Right atrium auricular region (tissue), 2 donors: ENCODE measurements around the gene IGF2R. TPM values are rescaled to one million over a fixed set of nuclear protein-coding genes. Genes with fewer than 3 reads are reported as not detected.

Experiments
- DNase-seq: peaks from one replicate; pipeline ENCODE4 v3.0.0-alpha.2; 2019; ENCODE audit warnings: low spot score
- H3K27ac ChIP-seq, 2 donors: fragments of 200-600 bp; sonication (generic); 1 replicate in 1 of 2; 2 replicates in 1 of 2; pipeline ENCODE4 v1.5.1; 2016 to 2019
- H3K27me3 ChIP-seq, 2 donors: fragments of 200-600 bp; sonication (generic); one replicate each; pipeline versions ENCODE4 v1.5.1 to v1.6.0; 2017 to 2019
- H3K36me3 ChIP-seq: fragments of 200-600 bp; sonication (generic); one replicate; pipeline ENCODE4 v1.5.1; 2016
- H3K4me1 ChIP-seq, 2 donors: fragments of 200-600 bp; sonication (generic); one replicate each; pipeline versions ENCODE4 v1.5.1 to v1.6.0; 2017 to 2019
- H3K4me3 ChIP-seq, 2 donors: fragments of 200-600 bp; sonication (generic); 1 replicate in 1 of 2; 2 replicates in 1 of 2; pipeline ENCODE4 v1.5.1; 2017 to 2019; ENCODE audit warnings: mild to moderate bottlenecking in 1 of 2, moderate library complexity in 1 of 2
- H3K9me3 ChIP-seq, 2 donors: fragments of 200-600 bp; sonication (generic); one replicate each; pipeline ENCODE4 v1.5.1; 2019
- total RNA-seq, 2 donors: library from RNA; depleted of rRNA; stranded (reverse); fragments of >200 nt; gene quantifications; one replicate each; pipeline ENCODE4 v1.1.0, GENCODE V29; 2016
- TF ChIP-seq, protein P1 (sequence below), 2 donors: fragments of 200-600 bp; sonication (generic); IDR thresholded peaks; one replicate each; pipeline ENCODE4 v1.5.1; 2019; ENCODE audit warnings: antibody characterized with exemption in 2 of 2

The IGF2R gene
- total RNA-seq, 2 donors from 2014 or later, result 47.9 to 48.9 TPM

DNA sequence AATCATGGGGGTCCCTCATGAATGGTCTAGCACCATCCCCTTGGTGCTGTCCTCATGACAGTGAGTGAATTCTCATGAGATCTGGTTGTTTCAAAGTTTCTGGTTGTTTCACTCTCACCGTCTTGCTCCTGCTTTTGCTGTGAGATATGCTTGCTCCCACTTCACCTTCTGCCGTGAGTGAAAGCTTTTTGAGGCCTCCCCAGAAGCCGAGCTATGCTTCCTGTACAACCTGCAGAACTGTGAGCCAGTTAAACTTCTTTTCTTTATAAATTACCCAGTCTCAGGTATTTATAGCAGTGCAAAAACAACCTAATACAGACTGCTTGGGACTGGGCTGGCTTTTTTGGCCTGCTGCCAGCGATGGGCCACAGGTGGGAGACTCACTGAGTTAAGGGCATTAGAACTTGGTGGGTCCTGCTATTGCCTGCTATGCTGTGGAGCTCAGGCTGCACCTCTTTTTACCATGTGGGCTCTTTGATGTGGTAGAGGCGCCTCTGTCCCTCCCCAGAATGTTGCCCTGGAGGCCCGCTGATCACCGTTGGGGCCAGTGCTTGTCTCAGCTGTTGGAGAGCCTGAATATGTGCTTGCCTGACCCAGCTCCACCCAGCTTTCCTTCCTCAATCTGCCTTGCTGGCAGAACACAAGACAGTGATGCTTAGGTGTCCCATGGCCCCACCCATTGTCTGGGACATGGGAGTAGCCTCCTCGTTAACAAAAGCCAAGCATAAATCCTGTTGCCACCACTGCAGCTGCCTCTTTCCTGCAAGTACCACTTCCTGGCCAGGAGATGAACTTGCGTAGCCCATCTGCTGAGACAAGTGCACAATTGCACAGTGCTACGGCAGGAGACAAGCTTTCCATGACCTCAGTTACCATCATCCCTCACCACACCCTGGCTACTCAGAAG, 47.1 kb downstream of the IGF2R start:
- TF ChIP-seq, protein P1, sequence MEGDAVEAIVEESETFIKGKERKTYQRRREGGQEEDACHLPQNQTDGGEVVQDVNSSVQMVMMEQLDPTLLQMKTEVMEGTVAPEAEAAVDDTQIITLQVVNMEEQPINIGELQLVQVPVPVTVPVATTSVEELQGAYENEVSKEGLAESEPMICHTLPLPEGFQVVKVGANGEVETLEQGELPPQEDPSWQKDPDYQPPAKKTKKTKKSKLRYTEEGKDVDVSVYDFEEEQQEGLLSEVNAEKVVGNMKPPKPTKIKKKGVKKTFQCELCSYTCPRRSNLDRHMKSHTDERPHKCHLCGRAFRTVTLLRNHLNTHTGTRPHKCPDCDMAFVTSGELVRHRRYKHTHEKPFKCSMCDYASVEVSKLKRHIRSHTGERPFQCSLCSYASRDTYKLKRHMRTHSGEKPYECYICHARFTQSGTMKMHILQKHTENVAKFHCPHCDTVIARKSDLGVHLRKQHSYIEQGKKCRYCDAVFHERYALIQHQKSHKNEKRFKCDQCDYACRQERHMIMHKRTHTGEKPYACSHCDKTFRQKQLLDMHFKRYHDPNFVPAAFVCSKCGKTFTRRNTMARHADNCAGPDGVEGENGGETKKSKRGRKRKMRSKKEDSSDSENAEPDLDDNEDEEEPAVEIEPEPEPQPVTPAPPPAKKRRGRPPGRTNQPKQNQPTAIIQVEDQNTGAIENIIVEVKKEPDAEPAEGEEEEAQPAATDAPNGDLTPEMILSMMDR (IDR thresholded peaks at IDR 0.05), result no peak
- H3K27me3 ChIP-seq, result no peaks in the 10 kb centered on the region
- H3K36me3 ChIP-seq, result peaks cover 13% of the 10 kb centered on the region
- H3K27ac ChIP-seq, result no peak overlapping the region
- H3K4me3 ChIP-seq, result no peak overlapping the region
- H3K9me3 ChIP-seq, result no peaks in the 10 kb centered on the region
- no peak for DNase-seq
- H3K4me1 ChIP-seq, result peaks cover 0 to 2% of the 10 kb centered on the region in 2 donors

DNA sequence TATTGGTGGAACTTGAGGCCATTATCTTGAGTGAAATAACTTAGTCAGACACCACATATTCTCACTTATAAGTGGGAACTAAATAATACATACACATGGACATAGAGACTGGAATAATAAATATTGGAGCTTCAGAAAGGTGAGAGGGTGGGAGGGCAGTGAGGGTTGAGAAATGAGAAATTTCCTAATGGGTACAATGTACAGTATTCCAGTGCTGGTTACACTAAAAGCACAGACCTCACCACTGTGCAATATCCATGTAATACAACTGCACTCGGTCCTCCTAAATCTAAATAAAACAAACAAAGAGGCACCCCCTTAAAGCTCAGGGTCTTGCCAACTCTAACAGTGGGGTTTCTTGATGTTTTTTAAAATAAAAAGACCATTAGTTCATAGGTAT, 53.2 kb downstream of the IGF2R start:
- H3K27me3 ChIP-seq, result no peaks in the 10 kb centered on the region
- no peaks in the 10 kb centered on the region for H3K4me1 ChIP-seq
- no peaks in the 10 kb centered on the region for H3K9me3 ChIP-seq
- no peak for DNase-seq
- TF ChIP-seq, protein P1 (IDR thresholded peaks at IDR 0.05), result no peak
- no peak overlapping the region for H3K4me3 ChIP-seq
- H3K27ac ChIP-seq, result no peak overlapping the region
- peaks cover 4% of the 10 kb centered on the region for H3K36me3 ChIP-seq

DNA sequence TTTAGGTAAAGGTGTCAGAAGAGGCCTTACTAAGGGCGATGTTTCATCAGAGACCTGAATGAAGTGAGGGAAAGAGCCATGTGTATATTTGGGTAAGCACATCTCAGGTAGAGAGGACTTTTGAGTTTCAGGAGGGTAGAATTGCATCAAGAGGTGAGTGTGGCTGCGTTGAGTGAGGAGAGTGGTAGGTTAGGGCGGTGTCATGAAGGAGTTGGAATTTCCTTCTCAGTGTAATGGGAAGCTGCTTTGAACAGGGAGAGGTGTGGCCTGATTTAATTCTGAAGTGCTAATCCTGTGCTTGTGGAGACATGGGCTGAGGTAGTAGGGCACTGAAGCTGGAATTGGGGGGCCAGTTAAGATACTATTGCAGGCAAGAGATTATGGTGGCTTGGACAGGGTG, 53.9 kb downstream of the IGF2R start:
- TF ChIP-seq, protein P1 (IDR thresholded peaks at IDR 0.05), result no peak
- Histone ChIP-seq H3K9me3 (no peaks in the 10 kb centered on the region), H3K4me1 (no peaks in the 10 kb centered on the region), H3K4me3 (no peak overlapping the region), H3K36me3 (peaks cover 10% of the 10 kb centered on the region), H3K27me3 (no peaks in the 10 kb centered on the region), H3K27ac (no peak overlapping the region)
- DNase-seq, result no peak

DNA sequence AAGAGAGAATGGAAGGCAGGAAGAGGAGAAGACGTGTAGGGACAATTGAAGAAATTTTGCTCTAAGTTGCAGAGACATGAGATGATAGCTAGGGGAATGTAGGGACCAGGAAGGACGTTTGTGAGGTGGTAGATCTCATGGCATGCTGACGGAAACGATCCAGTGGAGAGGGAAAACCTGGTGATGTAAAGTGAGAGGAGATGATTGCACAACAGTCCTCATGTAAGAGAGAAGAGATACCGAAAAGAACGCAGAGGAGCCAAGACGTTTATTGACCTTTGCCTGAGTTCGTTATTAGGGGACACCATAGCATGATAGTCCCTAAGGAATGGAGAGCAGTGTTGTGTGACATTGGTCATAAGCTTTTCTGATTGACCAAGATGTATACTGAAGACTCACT, 55.3 kb downstream of the IGF2R start:
- Histone ChIP-seq H3K36me3 (peaks cover 10% of the 10 kb centered on the region), H3K27ac (no peak overlapping the region), H3K4me3 (no peak overlapping the region), H3K27me3 (no peaks in the 10 kb centered on the region), H3K9me3 (no peaks in the 10 kb centered on the region), H3K4me1 (no peaks in the 10 kb centered on the region)
- no peak for DNase-seq
- TF ChIP-seq, protein P1 (IDR thresholded peaks at IDR 0.05), result no peak

DNA sequence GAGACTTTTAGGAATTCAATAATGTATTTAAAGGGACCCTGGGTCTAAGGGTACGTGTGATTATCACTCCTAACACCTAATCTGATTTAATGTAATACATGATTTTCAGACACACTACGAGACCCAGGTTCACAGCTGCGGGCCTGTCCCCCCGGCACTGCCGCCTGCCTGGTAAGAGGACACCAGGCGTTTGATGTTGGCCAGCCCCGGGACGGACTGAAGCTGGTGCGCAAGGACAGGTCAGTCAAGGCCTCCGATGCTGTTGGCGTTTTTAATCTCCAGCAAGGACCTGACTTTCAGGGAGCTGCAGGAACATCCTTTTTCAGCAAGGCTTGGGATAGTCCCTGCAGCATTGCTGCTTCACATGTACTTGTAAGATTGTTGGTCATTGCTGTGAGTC, 58.2 kb downstream of the IGF2R start:
- no peak overlapping the region for H3K27ac ChIP-seq

More for the DNA sequence above, 58.2 kb downstream of the IGF2R start:
- Histone ChIP-seq H3K9me3 (no peaks in the 10 kb centered on the region), H3K36me3 (peaks cover 10% of the 10 kb centered on the region), H3K4me3 (no peak overlapping the region), H3K4me1 (peaks cover 0 to 19% of the 10 kb centered on the region in 2 donors), H3K27me3 (no peaks in the 10 kb centered on the region)
- DNase-seq, result no peak
- TF ChIP-seq, protein P1 (IDR thresholded peaks at IDR 0.05), result no peak
